GM12878 (cell line): ENCODE results near the gene ARFGAP2. TPM values are rescaled to one million over a fixed set of nuclear protein-coding genes. Genes with fewer than 3 reads are reported as not detected.
A peak's percentile ranks its signal among the peaks of the same experiment; 100 is the strongest.

Source experiments
- ATAC-seq: fragments of 200-7000 bp; cut with Tn5 transposase; 3 replicates; pipeline ENCODE4 v1.9.1; 2020; ENCODE audit warnings: mild to moderate bottlenecking, moderate library complexity
- BruUV-seq: library from RNA; stranded (reverse); fragments of 400-500 nt; replicated peaks from 2 replicates; lab custom pipeline; 2021; lab: Mats Ljungman, UMichigan
- CTCF ChIA-PET: fragments of 300-600 bp; sonication (Branson Sonifier 250); formaldehyde crosslinking; extraction: SDS; loops from one replicate; lab custom pipeline; 2021; ENCODE audit warnings: inconsistent platforms; lab: Yijun Ruan, JAX
- POLR2A ChIA-PET: fragments of 350-600 bp; formaldehyde crosslinking; extraction: SDS; loops from one replicate; lab custom pipeline; 2021; ENCODE audit warnings: inconsistent platforms; lab: Charles Lee
- RAD21 ChIA-PET: fragments of 300-600 bp; sonication (Branson Sonifier 250); formaldehyde crosslinking; loops from one replicate; lab custom pipeline; 2023; ENCODE audit warnings: antibody characterized with exemption; ENCODE audit not compliant: unreplicated experiment; lab: Charles Lee
- SMC1A ChIA-PET: fragments of 300-600 bp; sonication (Branson Sonifier 250); formaldehyde crosslinking; loops from one replicate; lab custom pipeline; 2023; ENCODE audit not compliant: unreplicated experiment, uncharacterized antibody; lab: Charles Lee
- DNase-seq: peaks from one replicate; pipeline ENCODE4 v3.0.0-alpha.2; 2011; ENCODE audit warnings: low read depth, low spot score
- FAIRE-seq: peaks from 3 replicates; lab custom pipeline; 2011; peaks lifted over from hg19 to GRCh38; lab: Jason Lieb, UNC
- H2AFZ ChIP-seq: 2 replicates; pipeline ENCODE4 v1.6.0; 2011; ENCODE audit warnings: low read depth, low read length, control low read depth; ENCODE audit not compliant: control insufficient read depth
- H3K27ac ChIP-seq: 2 replicates; pipeline ENCODE4 v1.5.1; 2011; ENCODE audit warnings: control low read depth; ENCODE audit not compliant: control insufficient read depth, insufficient read depth
- H3K27me3 ChIP-seq, 2 experiments: replicated peaks in 1 of 2; 2 replicates each; pipeline versions ENCODE4 v1.6.0 to v1.6.1; 2011; ENCODE audit warnings: low read length in 1 of 2; ENCODE audit not compliant: control insufficient read depth in 2 of 2, insufficient read depth in 2 of 2
- H3K36me3 ChIP-seq, 2 experiments: 2 replicates each; pipeline ENCODE4 v1.5.1; 2011; ENCODE audit warnings: low read length in 1 of 2; ENCODE audit not compliant: control insufficient read depth in 2 of 2, insufficient read depth in 2 of 2
- H3K4me1 ChIP-seq: 2 replicates; pipeline ENCODE4 v1.6.1; 2011; ENCODE audit warnings: mild to moderate bottlenecking, low read length, moderate library complexity, mixed read lengths; ENCODE audit not compliant: control insufficient read depth, insufficient read depth
- H3K4me2 ChIP-seq: 2 replicates; pipeline ENCODE4 v1.6.0; 2011; ENCODE audit warnings: control low read depth; ENCODE audit not compliant: control insufficient read depth, insufficient read depth
- H3K4me3 ChIP-seq: fragments of 200-600 bp; sonication (generic); 2 replicates; pipeline ENCODE4 v1.5.1; 2016
- H3K79me2 ChIP-seq: 2 replicates; pipeline ENCODE4 v1.6.0; 2011; ENCODE audit warnings: low read length; ENCODE audit not compliant: control insufficient read depth, insufficient read depth
- H3K9ac ChIP-seq: 2 replicates; pipeline ENCODE4 v1.8.0; 2011; ENCODE audit warnings: low read length, control low read depth, mixed read lengths; ENCODE audit not compliant: control insufficient read depth, insufficient read depth
- H3K9me3 ChIP-seq: replicated peaks from 3 replicates; pipeline ENCODE4 v1.5.1; 2011; ENCODE audit warnings: mild to moderate bottlenecking, low read length; ENCODE audit not compliant: control insufficient read depth, insufficient read depth
- H4K20me1 ChIP-seq: 2 replicates; pipeline ENCODE4 v1.6.0; 2011; ENCODE audit not compliant: control insufficient read depth, insufficient read depth
- DPF2 ChIP-seq: fragments of 450-650 bp; IDR thresholded peaks from 2 replicates; pipeline ENCODE4 v1.6.1; 2017; ENCODE audit warnings: mild to moderate bottlenecking
- MTA2 ChIP-seq: fragments of 450-650 bp; IDR thresholded peaks from 2 replicates; pipeline ENCODE4 v1.6.1; 2016; ENCODE audit warnings: low read depth, mild to moderate bottlenecking, moderate library complexity
- PAX5 ChIP-seq: IDR thresholded peaks from 2 replicates; pipeline ENCODE4 v1.6.1; 2011; ENCODE audit warnings: low read depth, low read length, borderline replicate concordance
- POLR2AphosphoS2 ChIP-seq: IDR thresholded peaks from 2 replicates; pipeline ENCODE4 v1.6.1; 2011; ENCODE audit warnings: low read depth, mild to moderate bottlenecking, low read length, improper control_type of control experiment, moderate library complexity
- POLR2AphosphoS5 ChIP-seq: IDR thresholded peaks from 2 replicates; pipeline ENCODE4 v1.6.1; 2011; ENCODE audit warnings: mild to moderate bottlenecking, low read length, inconsistent platforms
- RFX5 ChIP-seq: IDR thresholded peaks from 2 replicates; pipeline ENCODE4 v1.6.1; 2011; ENCODE audit warnings: low read depth, low read length, improper control_type of control experiment
- SREBF2 ChIP-seq: IDR thresholded peaks from 2 replicates; pipeline ENCODE4 v1.6.1; 2012; ENCODE audit warnings: mild to moderate bottlenecking, low read length
- STAT1 ChIP-seq: fragments of 450-650 bp; conservative IDR thresholded peaks from 2 replicates; pipeline ENCODE4 v1.6.1; 2014; ENCODE audit warnings: antibody characterized with exemption, mild to moderate bottlenecking
- WRNIP1 ChIP-seq: IDR thresholded peaks from 2 replicates; pipeline ENCODE4 v1.6.1; 2011; ENCODE audit warnings: low read depth, low read length, improper control_type of control experiment, borderline replicate concordance
- WGBS: methylation state at CpG from one replicate; pipeline ENCODE4 v1.1.6; 2016; ENCODE audit warnings: low lambda C conversion rate; ENCODE audit not compliant: insufficient replicate concordance, insufficient coverage; ENCODE audit errors: missing lambda C conversion rate; 5-methylcytosine and 5-hydroxymethylcytosine counted together
- in situ Hi-C: fragments of 300-500 bp; cut with MboI; formaldehyde crosslinking; loops from 9 replicates; pipeline ENCODE4 v1.14.3; 2018; ENCODE audit warnings: mixed read lengths
- intact Hi-C: fragments of 100-400 bp; cut with micrococcal nuclease; formaldehyde crosslinking; loops from one replicate; pipeline ENCODE4 v1.14.2; 2022; ENCODE audit not compliant: unreplicated experiment
- polyA plus RNA-seq, 11 experiments: library from polyadenylated mRNA; depleted of rRNA in 4 of 11; unstranded in 6 of 11; stranded (reverse) in 5 of 11; fragments of >200 nt; fragmentation: Nextera tagmentation in 4 of 11; fragmentation: Illumina TruSeq in 1 of 11; extraction: Ambion mirVana in 4 of 11; extraction: Trizol in 1 of 11; gene quantifications; 1 replicate in 1 of 11; 2 replicates in 10 of 11; pipeline versions ENCODE4 v1.2.1 to v1.2.3, GENCODE V29; 2011 to 2016; ENCODE audit warnings: inconsistent platforms in 2 of 11, missing spikeins in 2 of 11, low read depth in 1 of 11
- total RNA-seq, 4 experiments: library from RNA; depleted of rRNA in 3 of 4; stranded (reverse); fragments of >200 nt in 3 of 4; fragmentation: Illumina TruSeq in 1 of 4; extraction: Trizol in 1 of 4; gene quantifications; 2 replicates each; pipeline versions ENCODE4 v1.2.1 to v1.2.3, GENCODE V29; 2013 to 2021
- TF ChIP-seq, protein P1 (sequence below): fragments of 450-650 bp; IDR thresholded peaks from 2 replicates; pipeline ENCODE4 v1.6.1; 2016; ENCODE audit warnings: mild to moderate bottlenecking

The ARFGAP2 gene
- total and polyA plus RNA-seq, 10 of the 15 experiments (the other 5 are each of a cell fraction or from before 2014, with no cell fraction given) = 20.9 to 100 (median 75.5) TPM

DNA sequence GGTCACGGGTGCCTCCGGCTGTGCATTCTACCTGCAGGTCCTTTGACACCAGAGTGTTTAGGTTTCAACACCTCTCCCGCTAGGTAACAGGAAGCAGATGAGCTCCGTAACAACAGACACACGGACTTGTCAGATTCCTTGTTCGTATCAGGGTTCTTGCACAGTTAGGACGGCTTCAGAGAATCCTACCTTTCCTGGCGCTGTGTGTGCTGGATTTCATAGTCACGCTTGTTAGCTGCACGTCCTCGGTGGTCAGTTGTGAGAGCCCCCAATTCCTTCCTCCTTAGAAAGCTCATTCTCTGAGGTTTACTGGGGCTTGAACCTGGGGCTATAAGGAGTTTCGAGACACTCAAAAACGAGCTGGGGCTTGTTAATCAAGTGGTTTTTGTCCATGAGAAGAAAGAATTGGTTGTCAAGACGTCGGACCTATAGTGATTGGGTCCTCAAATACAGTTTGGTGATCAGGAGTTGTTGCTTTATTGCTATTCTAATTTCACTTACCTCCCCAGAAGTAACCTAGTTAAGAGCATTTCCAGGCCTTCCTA lies 38.8 kb upstream of the ARFGAP2 start:
- FAIRE-seq = peak; percentile 31
- TF ChIP-seq STAT1 (no peak), MTA2 (no peak), WRNIP1 (peak; percentile 54; the same call in 1 of the 2 replicates), PAX5 (0 out of 2 replicates have a peak, but pooled peaks have one; percentile 23), SREBF2 (no peak), POLR2AphosphoS5 (peak; percentile 17; the same call in 1 of the 2 replicates), DPF2 (0 out of 2 replicates have a peak, but pooled peaks have one; percentile 14), POLR2AphosphoS2 (no peak; the same call in 1 of the 2 replicates), RFX5 (no peak)
- TF ChIP-seq, protein P1, sequence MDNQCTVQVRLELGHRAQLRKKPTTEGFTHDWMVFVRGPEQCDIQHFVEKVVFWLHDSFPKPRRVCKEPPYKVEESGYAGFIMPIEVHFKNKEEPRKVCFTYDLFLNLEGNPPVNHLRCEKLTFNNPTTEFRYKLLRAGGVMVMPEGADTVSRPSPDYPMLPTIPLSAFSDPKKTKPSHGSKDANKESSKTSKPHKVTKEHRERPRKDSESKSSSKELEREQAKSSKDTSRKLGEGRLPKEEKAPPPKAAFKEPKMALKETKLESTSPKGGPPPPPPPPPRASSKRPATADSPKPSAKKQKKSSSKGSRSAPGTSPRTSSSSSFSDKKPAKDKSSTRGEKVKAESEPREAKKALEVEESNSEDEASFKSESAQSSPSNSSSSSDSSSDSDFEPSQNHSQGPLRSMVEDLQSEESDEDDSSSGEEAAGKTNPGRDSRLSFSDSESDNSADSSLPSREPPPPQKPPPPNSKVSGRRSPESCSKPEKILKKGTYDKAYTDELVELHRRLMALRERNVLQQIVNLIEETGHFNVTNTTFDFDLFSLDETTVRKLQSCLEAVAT = 0 out of 2 replicates have a peak, but pooled peaks have one; percentile 18
- 0% methylated on average over 15 of the region's 15 CpGs for WGBS
- Histone ChIP-seq H3K36me3 (no peaks in the 10 kb centered on the region; a peak in 2 of 4 replicates), H3K4me3 (peak overlapping the region; percentile 92), H3K9me3 (no peaks in the 10 kb centered on the region), H4K20me1 (no peaks in the 10 kb centered on the region), H2AFZ (peak overlapping the region; percentile 78), H3K27ac (peak overlapping the region; percentile 99), H3K79me2 (peaks cover 41% of the 10 kb centered on the region), H3K27me3 (no peaks in the 10 kb centered on the region), H3K9ac (peak overlapping the region; percentile 94), H3K4me2 (peak overlapping the region; percentile 95), H3K4me1 (peaks cover 9% of the 10 kb centered on the region)
- no peak for ATAC-seq
- ChIA-PET POLR2A (interaction anchor here (0.5 to 3.4 kb wide), 18 partner anchors 10 to 1094 kb away, joined by 3 to 63 read pairs (median 4); partner anchors contain the start of genes ACP2, CSTPP1, SLC39A13 and SPI1), CTCF (interaction anchor here (0.6 to 6.0 kb wide), 13 partner anchors 9 to 553 kb away, joined by 3 to 36 read pairs (median 8); partner anchors contain the start of gene ACP2), RAD21 (interaction anchor here (0.7 to 4.0 kb wide), 14 partner anchors 10 to 639 kb away, joined by 3 to 65 read pairs (median 4); partner anchors contain the start of genes ACP2, MADD, NR1H3 and PSMC3), SMC1A (interaction anchor here (0.7 to 3.5 kb wide), 12 partner anchors 9 to 378 kb away, joined by 3 to 36 read pairs (median 4); partner anchors contain the start of gene ACP2)
- TSS peak; percentile 78 for BruUV-seq
- intact Hi-C loops = loop anchor here (2.0 kb wide), 1 partner anchor 39 kb away; the partner anchor contains the start of gene ARFGAP2
- peak; percentile 32 for DNase-seq
- in situ Hi-C loops = no loop called here
